Activated CD4-positive, alpha-beta T cell treated with anti-CD3 and anti-CD28 coated beads, Interleukin-2, amount 50 U/mL, for 48 hours (primary cell): ENCODE measurements around the gene PTPN4.
A peak's percentile ranks its signal among the peaks of the same experiment; 100 is the strongest.

Experiments used
- DNase-seq, 2 experiments: peaks; one replicate each; pipeline ENCODE4 v3.0.0-alpha.2; 2020

The PTPN4 gene

DNA sequence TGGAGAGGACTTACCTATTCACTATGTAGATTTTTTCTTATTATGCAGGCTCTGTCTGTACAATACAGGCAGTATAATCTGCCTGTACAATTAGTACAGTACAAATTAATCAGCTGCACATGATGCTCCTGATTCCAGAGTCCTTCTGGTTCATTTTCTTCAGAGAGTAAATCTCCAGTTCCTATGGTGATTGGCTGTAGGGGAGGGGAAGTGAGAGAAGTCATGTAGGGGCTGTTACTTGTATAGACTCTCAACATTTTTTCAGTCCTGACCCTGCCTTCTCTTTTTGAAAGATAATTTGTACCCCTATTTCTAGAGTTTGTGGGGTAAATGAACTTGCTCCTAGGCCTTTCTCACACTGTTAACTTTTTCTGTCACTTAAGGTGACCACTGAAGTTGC is 54.5 kb downstream of the PTPN4 start:
- no peak for DNase-seq

- DNase-seq, result no peak
These were observed 59.1 kb downstream of the PTPN4 start for GRCh38 chr2:119818792-119819191.

- no peak for DNase-seq
These were observed 60.1 kb downstream of the PTPN4 start for GRCh38 chr2:119819846-119820245.

DNA sequence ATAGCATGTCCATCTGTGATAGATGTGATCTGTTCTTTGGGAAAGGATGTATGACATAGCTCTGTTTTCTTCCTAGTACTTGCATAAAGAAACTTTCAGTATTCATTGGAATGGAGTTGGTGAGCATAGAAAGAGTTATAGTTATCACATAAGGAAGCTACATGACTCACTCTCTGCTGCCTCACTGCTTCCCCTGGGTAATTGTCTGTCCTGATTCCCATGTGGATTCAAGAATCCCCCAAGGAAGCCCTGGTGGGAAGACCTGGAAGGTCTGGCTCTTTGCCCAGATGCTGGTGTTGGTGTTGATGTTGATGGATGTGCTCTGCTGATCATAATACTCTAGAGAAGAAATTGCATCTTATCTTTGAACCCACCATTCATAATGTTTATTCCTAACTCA is 60.6 kb downstream of the PTPN4 start:
- no peak for DNase-seq

DNA sequence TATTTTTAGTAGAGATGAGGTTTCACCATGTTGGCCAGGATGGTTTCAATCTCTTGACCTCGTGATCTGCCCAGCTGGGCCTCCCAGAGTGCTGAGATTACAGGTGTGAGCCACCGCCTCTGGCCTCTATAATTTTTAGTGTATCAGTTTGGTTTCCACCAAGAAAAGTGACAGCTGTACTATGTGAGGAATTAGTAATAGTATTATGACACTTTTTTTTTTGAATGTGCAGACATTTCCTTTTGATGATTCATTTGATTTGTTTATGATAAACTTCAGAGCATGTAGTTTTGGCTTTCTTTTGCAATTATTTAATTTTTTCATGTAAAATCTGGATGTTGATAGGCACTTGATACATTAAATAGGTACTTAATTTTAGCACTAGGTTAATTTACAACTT is 61.5 kb downstream of the PTPN4 start:
- DNase-seq, result peak in 1 of 2 experiments; percentile 21

DNA sequence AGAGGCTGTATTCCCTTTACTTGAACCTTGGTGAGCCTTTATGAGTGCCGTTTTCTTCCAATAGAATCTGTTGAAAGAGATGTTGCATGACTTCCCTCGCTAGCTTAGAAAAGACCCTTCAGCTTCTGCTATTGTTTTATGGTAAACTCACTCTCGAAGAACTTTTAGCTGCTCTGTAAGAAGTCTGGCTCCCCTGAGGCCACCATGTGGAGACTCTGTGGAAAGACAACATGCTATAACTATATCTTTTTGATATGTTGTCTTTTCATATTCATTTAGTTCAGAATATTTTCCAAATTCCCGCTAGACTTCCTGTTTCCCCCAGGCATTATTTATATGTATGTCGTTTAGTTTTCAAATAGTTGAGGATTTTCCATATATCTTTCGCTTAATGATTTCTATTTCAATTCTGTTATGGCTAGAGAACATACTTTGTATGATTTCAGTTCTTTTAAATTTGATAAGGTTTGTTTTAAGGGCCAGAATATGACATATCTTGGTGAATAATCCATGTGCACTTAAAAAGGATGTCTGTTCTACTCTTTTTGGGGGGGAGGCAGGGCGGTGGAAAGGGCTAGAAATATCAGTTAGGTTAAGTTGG is 64.1 kb downstream of the PTPN4 start:
- peak in 1 of 2 experiments; percentile 24 for DNase-seq

- peak; percentile 33 to 44 for DNase-seq
These were observed 66.7 kb downstream of the PTPN4 start for GRCh38 chr2:119826370-119826961.

GRCh38 chr2:119827866-119828507 is 68.3 kb downstream of the PTPN4 start:
- DNase-seq, result no peak

DNA sequence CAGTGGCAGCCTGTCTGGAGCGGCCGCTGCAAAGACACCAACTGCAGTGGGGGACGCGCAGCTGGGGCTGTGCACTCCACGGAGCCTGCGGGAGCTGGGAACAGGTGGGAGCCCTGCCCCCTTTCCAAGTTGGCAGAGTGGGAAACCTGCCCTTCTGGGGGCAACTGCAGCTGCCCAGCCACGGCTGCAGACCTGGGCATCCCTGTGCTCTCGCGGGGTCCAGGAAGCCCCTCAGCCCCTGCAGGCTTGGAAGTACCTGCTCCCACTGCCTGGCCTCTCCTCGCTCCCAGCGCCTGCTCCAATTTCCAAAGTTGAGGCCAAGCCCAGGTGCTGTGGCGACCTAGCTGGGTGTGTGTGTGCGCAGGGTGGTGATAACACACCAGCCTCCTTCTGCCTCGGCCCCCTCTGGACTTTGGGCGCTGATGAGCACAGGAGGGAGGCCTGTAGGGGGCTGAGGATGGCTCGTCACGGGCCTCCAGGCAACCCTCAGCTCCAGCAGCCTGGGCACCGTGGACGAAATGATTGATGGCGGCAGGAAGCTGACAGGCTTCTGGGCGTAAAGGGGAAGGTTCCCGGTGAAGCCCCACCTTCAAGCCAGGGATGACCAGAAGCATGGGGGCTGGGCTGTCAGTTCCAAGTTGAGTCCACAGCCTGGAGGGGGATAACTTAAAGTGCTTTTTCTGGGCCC is 76.9 kb downstream of the PTPN4 start:
- DNase-seq, result no peak

- no peak for DNase-seq
These were observed 77.6 kb downstream of the PTPN4 start for GRCh38 chr2:119837350-119837749.

DNA sequence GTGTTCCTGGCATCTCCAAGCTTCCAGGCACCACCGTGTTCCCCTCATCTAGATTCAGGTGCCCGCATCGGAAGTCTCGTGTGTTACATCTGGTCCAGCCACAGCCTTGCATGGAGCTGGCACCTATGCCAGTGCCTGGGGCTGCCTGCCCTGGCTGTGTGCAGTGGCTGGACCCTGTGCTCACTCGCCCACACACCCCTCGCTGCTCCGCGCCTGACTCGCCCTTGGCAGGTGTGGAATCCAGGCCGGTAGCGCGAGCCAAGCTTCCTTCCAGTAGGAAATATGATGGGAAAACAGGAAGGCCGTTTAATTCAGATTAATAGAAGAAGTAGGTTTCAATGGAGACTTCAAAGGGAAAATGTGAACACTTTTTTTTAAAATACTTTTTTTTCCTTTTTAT is 78.0 kb downstream of the PTPN4 start:
- no peak for DNase-seq

GRCh38 chr2:119838179-119838578 is 78.5 kb downstream of the PTPN4 start:
- DNase-seq, result no peak

DNA sequence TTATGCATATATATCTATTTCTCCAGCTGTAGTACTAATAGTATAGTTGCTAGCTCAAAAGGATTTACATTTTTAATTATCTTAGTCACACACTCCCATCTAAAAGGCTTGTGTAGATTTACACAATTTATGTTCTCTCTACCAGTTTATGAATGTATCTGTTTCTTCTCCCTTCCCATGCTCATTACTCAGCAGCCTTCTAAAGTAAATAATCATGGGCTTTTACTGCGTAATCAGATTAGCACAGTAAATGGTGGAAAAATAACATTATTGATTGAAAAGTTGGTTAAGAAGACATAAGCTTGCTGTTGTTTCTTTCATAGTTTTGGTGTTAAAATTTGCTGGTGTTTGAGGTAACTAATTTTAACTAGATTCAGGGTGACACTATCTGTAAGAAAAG is 81.8 kb downstream of the PTPN4 start:
- DNase-seq, result no peak

- DNase-seq, result no peak
These were observed 86.3 kb downstream of the PTPN4 start for GRCh38 chr2:119846021-119846420.

GRCh38 chr2:119849838-119850565 is 90.3 kb downstream of the PTPN4 start:
- DNase-seq, result no peak

- DNase-seq, result no peak
These were observed 92.5 kb downstream of the PTPN4 start for GRCh38 chr2:119852214-119852613.

DNA sequence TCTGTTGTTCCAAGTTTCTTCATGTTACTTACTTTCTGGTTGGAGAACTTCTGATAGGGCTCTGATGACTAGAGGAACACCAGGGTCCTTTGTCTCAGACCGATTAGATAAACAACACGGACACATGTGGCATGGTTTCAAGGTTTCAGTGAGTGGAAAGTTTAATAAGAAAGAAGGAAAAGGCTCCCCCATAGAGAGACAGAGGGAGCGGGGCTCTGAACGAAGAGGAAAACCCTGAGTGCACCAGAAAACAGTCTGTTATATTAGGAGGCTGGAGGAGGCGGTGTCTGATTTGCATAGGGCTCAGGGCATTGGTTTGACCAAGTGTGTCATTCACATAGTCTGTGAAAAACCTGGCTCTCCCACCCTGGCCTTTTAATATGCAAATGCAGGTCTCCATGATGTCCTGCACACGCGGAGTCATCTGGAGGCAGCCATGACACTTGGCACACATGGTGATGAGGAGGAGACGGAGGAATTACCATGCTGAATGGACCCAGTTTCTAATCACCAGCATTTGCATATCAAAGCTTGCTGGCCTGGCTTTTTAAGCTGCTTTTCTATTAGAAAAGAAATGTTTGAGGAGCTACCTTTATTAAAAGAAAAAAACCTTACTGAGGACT is 94.2 kb downstream of the PTPN4 start:
- no peak for DNase-seq

- no peak for DNase-seq
These were observed 96.8 kb downstream of the PTPN4 start for GRCh38 chr2:119856469-119856901.

GRCh38 chr2:119857742-119858141 is 98.0 kb downstream of the PTPN4 start:
- DNase-seq, result no peak

- no peak for DNase-seq
These were observed 99.8 kb downstream of the PTPN4 start for GRCh38 chr2:119859528-119859927.

DNA sequence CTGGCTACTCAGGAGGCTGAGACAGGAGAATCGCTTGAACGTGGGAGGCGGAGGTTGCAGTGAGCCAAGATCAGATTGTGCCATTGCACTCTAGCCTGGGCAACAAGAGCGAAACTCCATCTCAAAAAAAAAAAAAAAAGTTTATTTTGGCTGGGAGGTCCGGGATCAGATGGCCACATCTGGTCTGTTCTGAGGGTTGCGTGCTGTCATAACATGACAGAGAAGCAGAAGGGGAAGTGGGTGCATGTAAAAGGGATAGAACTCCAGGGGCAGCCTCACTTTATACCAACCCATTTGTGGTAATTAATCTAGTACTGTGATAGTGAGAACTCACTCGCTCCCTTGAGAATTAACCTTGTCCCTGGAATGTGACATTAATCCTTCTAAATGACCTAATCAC is 101.2 kb downstream of the PTPN4 start:
- no peak for DNase-seq

- DNase-seq, result no peak
These were observed 102.6 kb downstream of the PTPN4 start for GRCh38 chr2:119862127-119862889.
